H9 (cell line): ENCODE results near the gene NEDD9. TPM values are rescaled to one million over a fixed set of nuclear protein-coding genes. Genes with fewer than 3 reads are reported as not detected.

ENCODE experiments used
- DNase-seq: peaks from one replicate; pipeline ENCODE4 v3.0.0-alpha.2; 2017
- H2AFZ ChIP-seq: one replicate; pipeline ENCODE4 v1.6.1; 2013; ENCODE audit warnings: mild to moderate bottlenecking, low read length, control low read depth, moderate library complexity
- H2AK5ac ChIP-seq: 2 replicates; pipeline ENCODE4 v1.6.1; 2013; ENCODE audit warnings: low read length, control low read depth, mixed read lengths; ENCODE audit not compliant: insufficient read length
- H2BK120ac ChIP-seq: one replicate; pipeline ENCODE4 v1.6.1; 2013; ENCODE audit warnings: low read depth, mild to moderate bottlenecking, low read length, control low read depth, inconsistent platforms; ENCODE audit not compliant: poor library complexity, severe bottlenecking
- H2BK12ac ChIP-seq: 2 replicates; pipeline ENCODE4 v1.6.1; 2013; ENCODE audit warnings: low read length, control low read depth, mixed read lengths, low read depth; ENCODE audit not compliant: insufficient read length
- H2BK15ac ChIP-seq: 2 replicates; pipeline ENCODE4 v1.6.1; 2013; ENCODE audit warnings: low read depth, low read length, control low read depth
- H2BK20ac ChIP-seq: one replicate; pipeline ENCODE4 v1.6.1; 2013; ENCODE audit warnings: low read depth, mild to moderate bottlenecking, low read length, control low read depth, inconsistent platforms; ENCODE audit not compliant: poor library complexity, severe bottlenecking
- H2BK5ac ChIP-seq: 2 replicates; pipeline ENCODE4 v1.6.1; 2013; ENCODE audit warnings: low read length, control low read depth, mixed read lengths; ENCODE audit not compliant: insufficient read length
- H3K14ac ChIP-seq: 2 replicates; pipeline ENCODE4 v1.6.1; 2013; ENCODE audit warnings: low read length, control low read depth; ENCODE audit not compliant: insufficient read depth
- H3K18ac ChIP-seq: 2 replicates; pipeline ENCODE4 v1.6.1; 2013; ENCODE audit warnings: low read depth, mild to moderate bottlenecking, mixed read lengths, low read length, control low read depth; ENCODE audit not compliant: insufficient read length
- H3K23ac ChIP-seq: 2 replicates; pipeline ENCODE4 v1.6.1; 2013; ENCODE audit warnings: low read length, control low read depth, mixed read lengths, low read depth; ENCODE audit not compliant: insufficient read length
- H3K23me2 ChIP-seq: 2 replicates; pipeline ENCODE4 v1.6.1; 2013; ENCODE audit warnings: low read depth, mild to moderate bottlenecking, mixed read lengths, low read length, control low read depth; ENCODE audit not compliant: insufficient read length, poor library complexity, severe bottlenecking
- H3K27ac ChIP-seq: 2 replicates; pipeline ENCODE4 v1.5.1; 2013; ENCODE audit warnings: low read length, control low read depth, mixed read lengths, low read depth; ENCODE audit not compliant: insufficient read length
- H3K27me3 ChIP-seq: 2 replicates; pipeline ENCODE4 v1.6.1; 2013; ENCODE audit warnings: low read length, control low read depth, inconsistent platforms; ENCODE audit not compliant: insufficient read depth
- H3K4ac ChIP-seq: 2 replicates; pipeline ENCODE4 v1.6.1; 2013; ENCODE audit warnings: low read depth, mild to moderate bottlenecking, control low read depth, inconsistent platforms, low read length, moderate library complexity
- H3K4me1 ChIP-seq: 2 replicates; pipeline ENCODE4 v1.6.1; 2013; ENCODE audit warnings: low read length, control low read depth, inconsistent platforms; ENCODE audit not compliant: insufficient read depth
- H3K4me2 ChIP-seq: 2 replicates; pipeline ENCODE4 v1.6.1; 2013; ENCODE audit warnings: low read length, control low read depth, mixed read lengths; ENCODE audit not compliant: insufficient read length, insufficient read depth
- H3K56ac ChIP-seq: 2 replicates; pipeline ENCODE4 v1.6.1; 2013; ENCODE audit warnings: low read depth, mild to moderate bottlenecking, mixed read lengths, low read length, control low read depth; ENCODE audit not compliant: insufficient read length
- H3K79me1 ChIP-seq: 2 replicates; pipeline ENCODE4 v1.6.1; 2013; ENCODE audit warnings: low read depth, mild to moderate bottlenecking, moderate library complexity, low read length, control low read depth, inconsistent platforms; ENCODE audit not compliant: insufficient read depth, poor library complexity, severe bottlenecking
- H3K79me2 ChIP-seq: 2 replicates; pipeline ENCODE4 v1.6.1; 2013; ENCODE audit warnings: low read length, control low read depth, inconsistent platforms; ENCODE audit not compliant: insufficient read depth
- H3K9ac ChIP-seq: 2 replicates; pipeline ENCODE4 v1.6.1; 2013; ENCODE audit warnings: low read length, control low read depth, mixed read lengths; ENCODE audit not compliant: insufficient read length; ENCODE audit errors: extremely low read depth
- H3K9me3 ChIP-seq: one replicate; pipeline ENCODE4 v1.6.1; 2013; ENCODE audit warnings: low read depth, low read length, inconsistent platforms; ENCODE audit not compliant: control insufficient read depth
- H3T11ph ChIP-seq: one replicate; pipeline ENCODE4 v1.6.1; 2013; ENCODE audit warnings: mild to moderate bottlenecking, low read length, control low read depth, inconsistent platforms
- H4K20me1 ChIP-seq: one replicate; pipeline ENCODE4 v1.6.1; 2013; ENCODE audit not compliant: control insufficient read depth, insufficient read length, insufficient read depth
- H4K5ac ChIP-seq: 2 replicates; pipeline ENCODE4 v1.6.1; 2013; ENCODE audit warnings: low read depth, mild to moderate bottlenecking, mixed read lengths, low read length, control low read depth; ENCODE audit not compliant: insufficient read length
- H4K8ac ChIP-seq: replicated peaks from 2 replicates; pipeline ENCODE4 v1.6.1; 2013; ENCODE audit warnings: low read length, control low read depth, mixed read lengths, low read depth; ENCODE audit not compliant: insufficient read length
- H4K91ac ChIP-seq: 2 replicates; pipeline ENCODE4 v1.6.1; 2013; ENCODE audit warnings: low read depth, mild to moderate bottlenecking, moderate library complexity, mixed read lengths, low read length, control low read depth; ENCODE audit not compliant: insufficient read length
- H3K27ac Mint-ChIP-seq, 3 experiments: 2 replicates in 2 of 3; 3 replicates in 1 of 3; pipeline ENCODE4 v1.8.0; 2020 to 2021; ENCODE audit warnings: mixed read lengths in 3 of 3, mild to moderate bottlenecking in 1 of 3, moderate library complexity in 1 of 3
- H3K27me3 Mint-ChIP-seq: 2 replicates; pipeline ENCODE4 v1.8.0; 2021; ENCODE audit warnings: low read depth, mild to moderate bottlenecking, moderate library complexity, mixed read lengths
- H3K36me3 Mint-ChIP-seq, 3 experiments: 2 replicates in 2 of 3; 3 replicates in 1 of 3; pipeline ENCODE4 v1.8.0; 2020 to 2021; ENCODE audit warnings: low read depth in 3 of 3, mixed read lengths in 3 of 3; ENCODE audit not compliant: insufficient read depth in 1 of 3
- H3K4me1 Mint-ChIP-seq, 2 experiments: 2 replicates each; pipeline ENCODE4 v1.8.0; 2020; ENCODE audit warnings: mixed read lengths in 2 of 2
- H3K4me3 Mint-ChIP-seq, 2 experiments: 2 replicates in 1 of 2; 3 replicates in 1 of 2; pipeline ENCODE4 v1.8.0; 2020 to 2021; ENCODE audit warnings: mild to moderate bottlenecking in 2 of 2, mixed read lengths in 2 of 2, moderate library complexity in 1 of 2
- H3K9me3 Mint-ChIP-seq, 2 experiments: 2 replicates in 1 of 2; 3 replicates in 1 of 2; pipeline ENCODE4 v1.8.0; 2020; ENCODE audit warnings: mild to moderate bottlenecking in 2 of 2, mixed read lengths in 2 of 2, moderate library complexity in 1 of 2
- CTCF ChIP-seq: fragments of 200-600 bp; sonication (generic); conservative IDR thresholded peaks from 3 replicates; pipeline ENCODE4 v1.8.0; 2021; ENCODE audit warnings: antibody characterized with exemption, mild to moderate bottlenecking
- WGBS: extraction: QIAGEN DNeasy Blood & Tissue Kit; methylation state at CpG from one replicate; pipeline ENCODE4 v1.1.7; 2013; ENCODE audit warnings: missing lambda C conversion rate, low lambda C conversion rate, mixed read lengths; ENCODE audit not compliant: insufficient read length; ENCODE audit errors: extremely low coverage; 5-methylcytosine and 5-hydroxymethylcytosine counted together
- total RNA-seq: library from RNA; stranded (reverse); gene quantifications from 2 replicates; pipeline ENCODE4 v1.2.1, GENCODE V29; 2021

NEDD9 gene
- total RNA-seq, 1 experiment from 2014 or later: 5.5 TPM

- H4K91ac ChIP-seq: no peak overlapping the region
- H2BK20ac ChIP-seq: no peak overlapping the region
- Mint-ChIP-seq H3K27me3 (no peaks in the 10 kb centered on the region), H3K27ac (no peak overlapping the region), H3K36me3 (no peaks in the 10 kb centered on the region), H3K9me3 (no peaks in the 10 kb centered on the region), H3K4me1 (peaks cover 6 to 11% of the 10 kb centered on the region in 2 experiments), H3K4me3 (no peak overlapping the region)
- no peaks in the 10 kb centered on the region for H4K20me1 ChIP-seq
- no peaks in the 10 kb centered on the region for H3K79me1 ChIP-seq
- no peak overlapping the region for H3K4me2 ChIP-seq
- H3K9me3 ChIP-seq: no peaks in the 10 kb centered on the region
- H4K8ac ChIP-seq: no peak overlapping the region
- H3K4ac ChIP-seq: no peak overlapping the region
- no peak for TF ChIP-seq CTCF
- DNase-seq: no peak
- no peak overlapping the region for H3T11ph ChIP-seq
- H2AK5ac ChIP-seq: no peak overlapping the region
- H3K56ac ChIP-seq: no peak overlapping the region
- no peak overlapping the region for H3K27ac ChIP-seq
- no peak overlapping the region for H2BK12ac ChIP-seq
- H2BK15ac ChIP-seq: no peak overlapping the region
- no peaks in the 10 kb centered on the region for H3K23me2 ChIP-seq
- no CpG with 5 or more reads among the region's 2 CpGs for WGBS
- H4K5ac ChIP-seq: no peak overlapping the region
- H3K79me2 ChIP-seq: no peaks in the 10 kb centered on the region
- H3K14ac ChIP-seq: no peak overlapping the region
- no peak overlapping the region for H2AFZ ChIP-seq
- H2BK5ac ChIP-seq: no peak overlapping the region
- no peaks in the 10 kb centered on the region for H3K4me1 ChIP-seq
- no peak overlapping the region for H3K23ac ChIP-seq
- no peak overlapping the region for H3K18ac ChIP-seq
- H2BK120ac ChIP-seq: no peak overlapping the region
- H3K27me3 ChIP-seq: no peaks in the 10 kb centered on the region
- H3K9ac ChIP-seq: no peak overlapping the region
Measured at GRCh38 chr6:11258260-11259237, 26.1 kb upstream of the NEDD9 start.
